Stimulated activated CD8-positive, alpha-beta memory T cell treated with anti-CD3 and anti-CD28 coated beads, Interleukin-2, amount 100 ng/mL, for 1 hour (primary cell): ENCODE data around the gene GNAT1.
A peak's percentile ranks its signal among the peaks of the same experiment; 100 is the strongest.

Source experiments
- DNase-seq, 2 donors: peaks; one replicate each; pipeline ENCODE4 v3.0.0-alpha.2; 2020; ENCODE audit warnings: low read depth in 2 of 2

Gene GNAT1

DNA sequence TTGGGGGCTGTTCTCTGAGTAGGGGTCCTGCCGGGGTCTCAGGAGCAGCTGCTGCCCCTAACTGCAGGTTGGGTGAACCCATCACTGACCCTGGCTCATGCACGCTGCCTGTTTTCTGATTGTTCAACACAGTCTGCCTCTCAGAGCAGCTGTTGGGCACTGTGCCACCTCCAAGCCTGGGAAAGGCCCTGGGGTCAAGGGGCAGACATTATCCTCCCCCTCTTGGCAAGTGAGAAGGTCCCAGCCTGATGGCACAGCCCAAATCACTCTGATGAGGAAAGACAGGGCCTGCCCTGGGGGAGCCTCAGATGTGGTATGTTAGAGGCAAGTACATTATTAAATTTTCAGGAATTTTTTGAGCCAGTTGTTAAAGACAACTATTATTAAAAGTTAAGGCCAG, 14.1 kb upstream of the GNAT1 start:
- no peak for DNase-seq

DNA sequence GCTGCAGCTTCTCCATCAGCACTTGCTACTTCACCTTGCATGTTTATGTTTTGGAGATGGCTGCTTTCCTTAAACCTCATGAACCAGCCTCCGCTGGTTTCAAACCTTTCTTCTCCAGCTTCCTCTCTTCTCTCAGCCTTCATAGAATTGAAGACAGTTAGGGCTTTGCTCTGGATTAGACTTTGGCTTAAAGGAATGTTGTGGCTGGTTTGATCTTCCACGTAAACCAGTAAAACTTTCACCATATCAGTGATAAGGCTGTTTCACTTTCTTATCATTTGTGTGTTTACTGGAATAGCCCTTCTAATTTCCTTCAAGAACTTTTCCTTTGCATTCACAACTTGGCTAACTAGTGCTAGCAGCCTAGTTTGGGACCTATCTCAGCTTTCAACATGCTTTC, 11.7 kb upstream of the GNAT1 start:
- DNase-seq: no peak

DNA sequence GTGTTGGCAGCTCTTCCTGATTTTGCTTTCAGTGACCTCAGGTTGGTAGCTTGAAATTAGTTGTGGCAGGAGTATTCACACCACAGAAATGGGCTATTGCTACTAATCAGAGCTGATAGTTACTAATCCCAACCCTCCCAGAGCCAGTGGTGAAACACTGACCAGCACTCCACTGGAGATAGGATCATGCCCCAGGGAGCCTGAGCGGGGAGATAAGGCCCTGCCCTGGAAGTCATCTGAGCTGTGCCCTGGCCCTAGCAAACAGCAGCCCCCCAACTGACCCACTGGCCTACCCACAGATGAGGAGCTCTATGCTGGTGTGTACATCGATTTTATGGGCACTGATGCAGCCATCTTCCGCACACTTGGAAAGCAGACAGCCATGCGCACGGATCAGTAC, 9.4 kb upstream of the GNAT1 start:
- DNase-seq: no peak

DNA sequence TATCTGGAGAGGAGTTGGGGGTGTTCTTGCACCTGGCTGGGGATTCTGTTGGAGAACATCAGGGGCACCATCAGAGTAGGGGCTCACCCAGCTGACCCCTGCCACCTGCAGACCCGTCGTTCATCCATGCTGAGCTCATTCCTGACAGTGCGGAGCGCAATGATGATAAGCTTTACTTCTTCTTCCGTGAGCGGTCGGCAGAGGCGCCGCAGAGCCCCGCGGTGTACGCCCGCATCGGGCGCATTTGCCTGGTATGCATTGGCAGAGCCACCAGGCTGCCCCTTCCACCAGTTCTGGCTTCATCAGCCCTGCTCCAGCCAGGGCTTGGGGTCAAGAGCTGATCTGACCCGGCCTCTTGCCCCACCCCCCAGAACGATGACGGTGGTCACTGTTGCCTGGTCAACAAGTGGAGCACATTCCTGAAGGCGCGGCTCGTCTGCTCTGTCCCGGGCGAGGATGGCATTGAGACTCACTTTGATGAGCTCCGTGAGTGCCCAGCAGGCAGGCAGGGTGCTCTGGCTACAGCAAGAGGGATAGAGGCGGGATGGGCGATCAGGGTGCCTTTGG, 8.8 kb upstream of the GNAT1 start:
- no peak for DNase-seq

DNA sequence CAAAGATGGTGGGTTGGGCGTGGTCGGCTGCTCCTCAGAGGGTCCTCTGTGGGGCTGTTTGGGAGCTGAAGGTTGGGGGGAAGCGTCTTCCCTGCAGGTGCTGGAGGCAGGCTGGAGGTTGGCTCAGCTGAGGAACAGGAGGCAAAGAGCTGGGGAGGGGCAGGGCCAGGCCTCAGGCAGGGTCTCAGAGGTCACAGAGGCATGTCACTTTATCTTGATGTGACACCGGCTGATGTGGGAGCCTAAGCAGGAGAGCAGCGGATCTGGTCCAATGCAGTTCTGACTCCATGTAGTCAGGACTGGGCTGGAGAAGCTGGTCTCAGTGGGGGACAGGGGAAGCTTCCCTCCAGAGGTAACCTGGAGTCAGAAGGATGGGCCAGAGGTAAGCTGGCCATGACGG, 7.7 kb upstream of the GNAT1 start:
- no peak for DNase-seq

DNA sequence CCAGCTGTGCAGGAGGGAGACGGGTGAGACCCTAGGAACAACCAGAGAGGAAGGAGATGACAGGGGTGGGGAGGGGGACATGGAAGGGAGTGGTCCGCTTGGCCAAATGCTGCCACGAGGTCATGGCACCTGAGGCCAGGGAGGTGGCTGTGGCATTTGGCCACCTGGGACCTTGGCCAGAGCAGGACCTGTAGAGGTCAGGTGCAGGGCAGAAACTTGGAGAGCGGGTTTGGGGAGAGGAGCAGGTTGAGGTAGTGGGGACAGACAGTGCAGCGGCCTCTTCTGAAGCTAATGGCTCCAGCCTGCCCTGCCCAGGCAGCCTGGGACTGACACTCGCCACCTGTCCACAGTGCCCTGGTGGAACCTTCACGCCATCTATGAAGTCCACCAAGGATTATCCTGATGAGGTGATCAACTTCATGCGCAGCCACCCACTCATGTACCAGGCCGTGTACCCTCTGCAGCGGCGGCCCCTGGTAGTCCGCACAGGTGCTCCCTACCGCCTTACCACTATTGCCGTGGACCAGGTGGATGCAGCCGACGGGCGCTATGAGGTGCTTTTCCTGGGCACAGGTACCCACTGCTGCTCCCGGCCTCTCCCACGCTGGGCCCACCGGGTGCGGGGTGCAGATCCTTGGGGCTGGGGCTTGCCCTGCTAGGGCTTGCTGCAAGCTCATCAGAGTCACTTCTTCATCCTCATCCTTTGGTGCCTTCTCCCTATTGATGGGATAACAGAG, 7.0 kb upstream of the GNAT1 start:
- no peak for DNase-seq

DNA sequence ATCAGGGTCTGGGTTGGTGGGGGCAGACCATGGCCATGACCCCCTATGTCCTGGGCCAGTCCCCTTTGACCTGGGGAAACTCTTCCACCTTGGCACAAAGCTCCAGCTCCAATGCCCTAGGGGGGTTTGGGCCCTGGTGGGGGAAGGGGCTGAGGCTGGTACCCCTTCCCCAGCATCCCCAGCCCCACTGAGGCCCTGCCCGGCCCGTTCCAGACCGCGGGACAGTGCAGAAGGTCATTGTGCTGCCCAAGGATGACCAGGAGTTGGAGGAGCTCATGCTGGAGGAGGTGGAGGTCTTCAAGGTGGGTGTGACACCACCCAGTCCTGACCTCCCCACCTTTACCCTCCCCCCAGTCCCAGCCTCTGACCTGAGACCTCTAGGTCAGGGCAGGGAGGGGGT, 6.2 kb upstream of the GNAT1 start:
- DNase-seq: no peak

DNA sequence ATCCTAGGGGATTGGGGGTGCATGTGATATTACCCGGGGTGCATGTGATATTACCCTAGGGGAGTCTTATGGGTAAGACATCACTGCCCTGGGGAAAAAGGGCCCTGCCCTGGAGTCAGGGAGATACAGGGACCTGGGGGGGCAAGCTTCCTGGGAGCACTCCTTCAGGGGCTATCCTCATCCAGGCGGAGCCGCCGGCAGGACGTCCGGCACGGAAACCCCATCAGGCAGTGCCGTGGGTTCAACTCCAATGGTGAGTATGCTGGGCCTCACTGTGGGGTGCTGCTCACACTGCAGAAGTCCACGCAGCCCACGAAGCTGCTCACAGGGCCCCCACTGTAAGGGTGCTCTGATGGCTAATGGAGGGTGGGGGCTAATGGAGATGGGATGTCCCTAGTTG, 5.3 kb upstream of the GNAT1 start:
- DNase-seq: no peak

DNA sequence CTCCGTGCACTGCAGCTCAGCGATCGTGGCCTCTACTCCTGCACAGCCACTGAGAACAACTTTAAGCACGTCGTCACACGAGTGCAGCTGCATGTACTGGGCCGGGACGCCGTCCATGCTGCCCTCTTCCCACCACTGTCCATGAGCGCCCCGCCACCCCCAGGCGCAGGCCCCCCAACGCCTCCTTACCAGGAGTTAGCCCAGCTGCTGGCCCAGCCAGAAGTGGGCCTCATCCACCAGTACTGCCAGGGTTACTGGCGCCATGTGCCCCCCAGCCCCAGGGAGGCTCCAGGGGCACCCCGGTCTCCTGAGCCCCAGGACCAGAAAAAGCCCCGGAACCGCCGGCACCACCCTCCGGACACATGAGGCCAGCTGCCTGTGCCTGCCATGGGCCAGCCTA, 3.7 kb upstream of the GNAT1 start:
- no peak for DNase-seq

DNA sequence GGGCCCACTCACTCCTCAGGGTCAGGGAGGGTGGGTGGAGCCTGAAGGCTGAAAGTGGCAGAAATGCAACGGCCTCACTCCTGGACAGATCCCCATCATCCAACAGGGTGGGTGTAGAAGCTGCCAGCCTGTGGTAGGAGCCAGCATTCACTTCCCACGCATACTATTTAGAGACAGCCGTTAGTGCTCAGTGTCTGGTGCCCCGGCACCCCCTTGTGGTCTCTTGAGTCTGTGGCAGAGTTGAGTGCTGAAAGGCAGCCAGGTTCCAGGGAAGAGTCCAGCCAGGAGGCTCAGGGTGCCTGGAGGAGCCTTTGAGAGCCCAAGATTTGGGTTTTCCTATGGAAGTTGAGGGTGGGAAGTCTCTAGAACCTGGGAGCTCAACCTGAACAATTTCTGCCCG, 2.1 kb upstream of the GNAT1 start:
- no peak for DNase-seq

DNA sequence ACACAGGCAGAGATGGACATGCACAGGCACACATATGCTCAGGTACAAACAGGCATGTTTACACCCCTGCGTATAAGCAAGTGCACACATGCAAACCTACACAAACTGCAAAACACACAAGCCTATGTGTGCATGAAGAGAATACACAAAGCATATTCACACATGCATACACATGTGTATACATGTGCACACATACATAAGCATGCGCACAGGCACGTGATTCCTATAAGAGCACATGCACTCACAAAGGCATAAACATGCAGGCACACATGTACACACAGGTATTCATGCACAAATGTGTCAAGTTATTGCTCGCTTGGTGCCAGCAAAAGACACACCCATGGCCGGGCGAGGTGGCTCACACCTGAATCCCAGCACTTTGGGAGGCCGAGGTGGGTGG, 1.4 kb upstream of the GNAT1 start:
- no peak for DNase-seq

DNA sequence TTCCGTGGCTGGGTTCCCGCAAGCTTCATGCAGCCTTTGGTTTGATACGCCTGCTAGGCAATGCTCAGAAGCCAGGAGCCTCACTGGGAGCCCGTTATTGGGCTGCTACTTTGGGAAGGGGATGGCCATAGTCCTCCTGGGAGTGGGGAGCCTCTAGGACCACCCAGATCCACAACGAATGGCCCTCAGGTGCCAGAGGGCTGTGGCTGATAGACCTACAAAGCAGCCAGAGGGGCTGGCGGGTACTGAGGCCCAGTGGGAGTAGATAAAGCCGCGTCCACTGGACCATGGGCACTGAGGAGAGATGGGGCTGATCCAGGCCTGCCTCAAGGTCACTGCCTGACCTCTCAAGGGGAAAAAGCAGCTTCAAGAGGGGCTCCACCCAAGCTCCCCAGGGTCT, 714 bp downstream of the GNAT1 start:
- DNase-seq: no peak

DNA sequence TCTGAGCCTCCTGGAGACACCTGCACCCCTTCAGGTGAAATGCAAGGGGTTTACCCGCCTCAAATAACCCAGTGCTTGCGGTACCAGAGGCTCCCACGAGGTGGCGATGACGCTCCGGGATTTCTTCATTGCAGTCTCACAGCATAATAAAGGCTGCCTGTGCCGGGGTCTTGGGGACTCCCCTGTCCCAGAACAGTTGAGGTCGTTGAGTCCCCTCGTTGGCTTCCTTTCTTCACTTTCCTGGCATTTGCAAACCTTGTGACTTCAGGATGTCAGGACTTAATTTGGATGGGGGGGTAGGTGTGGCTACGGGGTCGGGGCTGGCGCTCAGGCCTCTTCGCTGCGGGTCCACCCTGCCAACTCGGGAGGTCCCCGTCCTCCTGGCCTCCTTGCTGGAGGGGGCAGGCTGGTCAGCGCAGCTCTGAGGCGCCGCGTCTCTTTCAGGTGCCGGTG, 1.3 kb downstream of the GNAT1 start:
- DNase-seq: peak; percentile 64 to 70

DNA sequence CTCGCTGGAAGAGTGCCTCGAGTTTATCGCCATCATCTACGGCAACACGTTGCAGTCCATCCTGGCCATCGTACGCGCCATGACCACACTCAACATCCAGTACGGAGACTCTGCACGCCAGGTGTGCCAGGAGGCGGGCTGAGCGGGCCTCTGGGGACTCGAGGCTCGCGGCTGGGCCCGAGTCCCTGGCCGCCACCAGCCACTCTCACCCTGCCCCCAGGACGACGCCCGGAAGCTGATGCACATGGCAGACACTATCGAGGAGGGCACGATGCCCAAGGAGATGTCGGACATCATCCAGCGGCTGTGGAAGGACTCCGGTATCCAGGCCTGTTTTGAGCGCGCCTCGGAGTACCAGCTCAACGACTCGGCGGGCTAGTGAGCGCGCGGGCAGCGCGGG, 1.9 kb downstream of the GNAT1 start:
- DNase-seq: no peak

DNA sequence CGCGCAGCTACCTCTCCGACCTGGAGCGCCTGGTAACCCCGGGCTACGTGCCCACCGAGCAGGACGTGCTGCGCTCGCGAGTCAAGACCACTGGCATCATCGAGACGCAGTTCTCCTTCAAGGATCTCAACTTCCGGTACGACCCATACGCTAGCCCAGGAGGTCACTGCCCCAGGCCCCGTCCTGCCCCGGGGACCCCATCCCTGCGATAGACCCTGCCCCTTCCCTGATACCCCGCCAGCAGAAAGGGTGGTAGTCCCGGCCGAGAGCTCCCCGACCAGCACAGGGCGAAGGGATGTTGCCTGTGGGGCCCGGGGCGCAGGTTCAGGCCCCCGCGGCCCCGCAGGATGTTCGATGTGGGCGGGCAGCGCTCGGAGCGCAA, 2.3 kb downstream of the GNAT1 start:
- no peak for DNase-seq

DNA sequence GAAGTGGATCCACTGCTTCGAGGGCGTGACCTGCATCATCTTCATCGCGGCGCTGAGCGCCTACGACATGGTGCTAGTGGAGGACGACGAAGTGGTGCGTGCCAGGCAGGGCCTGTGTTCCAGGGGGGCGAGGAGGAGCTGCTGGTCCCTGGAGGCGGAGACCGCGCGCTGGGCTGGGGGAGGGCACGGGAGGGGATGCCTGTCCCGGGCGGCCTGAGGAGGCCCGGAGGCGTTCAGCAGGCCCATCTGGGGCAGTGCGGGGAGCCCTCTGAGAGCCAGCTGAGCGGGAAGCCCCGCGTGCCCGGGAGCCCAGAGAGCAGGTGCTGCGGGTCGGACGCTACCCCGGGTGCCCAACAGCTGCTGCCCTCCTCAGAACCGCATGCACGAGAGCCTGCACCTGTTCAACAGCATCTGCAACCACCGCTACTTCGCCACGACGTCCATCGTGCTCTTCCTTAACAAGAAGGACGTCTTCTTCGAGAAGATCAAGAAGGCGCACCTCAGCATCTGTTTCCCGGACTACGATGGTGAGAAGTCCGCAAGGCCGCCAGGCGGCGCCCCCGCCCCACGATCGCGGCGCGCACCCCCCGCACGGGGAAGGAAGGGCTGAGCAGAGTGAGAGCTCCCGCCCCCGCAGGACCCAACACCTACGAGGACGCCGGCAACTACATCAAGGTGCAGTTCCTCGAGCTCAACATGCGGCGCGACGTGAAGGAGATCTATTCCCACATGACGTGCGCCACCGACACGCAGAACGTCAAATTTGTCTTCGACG, 2.9 kb downstream of the GNAT1 start:
- DNase-seq: peak; percentile 77 to 79

DNA sequence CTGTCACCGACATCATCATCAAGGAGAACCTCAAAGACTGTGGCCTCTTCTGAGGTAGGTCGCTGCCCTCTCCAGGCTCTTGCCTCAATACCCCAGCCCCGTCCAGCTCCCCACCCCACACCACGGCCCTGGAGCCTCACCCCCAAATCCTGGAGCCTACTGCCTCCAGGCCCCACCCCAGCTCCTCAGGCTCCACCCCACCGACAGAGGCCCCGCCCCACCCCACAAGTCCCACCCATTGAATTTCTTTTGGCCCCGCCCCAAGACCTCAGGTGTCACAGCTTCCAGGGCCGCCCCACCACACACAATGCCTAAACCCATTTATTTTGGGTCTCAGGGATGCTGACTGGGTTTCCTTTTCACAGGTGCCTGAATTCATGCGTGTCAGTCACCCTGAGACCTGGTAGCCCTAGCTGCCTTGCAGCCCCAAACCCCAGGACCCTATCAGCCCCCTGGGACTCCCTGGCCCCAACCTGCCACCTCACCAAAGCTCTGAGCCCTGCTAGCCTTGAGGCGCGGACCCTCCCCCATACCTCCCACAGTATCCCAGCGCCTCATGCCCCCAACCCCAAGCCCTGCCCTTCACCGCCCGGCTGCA, 3.6 kb downstream of the GNAT1 start:
- no peak for DNase-seq

DNA sequence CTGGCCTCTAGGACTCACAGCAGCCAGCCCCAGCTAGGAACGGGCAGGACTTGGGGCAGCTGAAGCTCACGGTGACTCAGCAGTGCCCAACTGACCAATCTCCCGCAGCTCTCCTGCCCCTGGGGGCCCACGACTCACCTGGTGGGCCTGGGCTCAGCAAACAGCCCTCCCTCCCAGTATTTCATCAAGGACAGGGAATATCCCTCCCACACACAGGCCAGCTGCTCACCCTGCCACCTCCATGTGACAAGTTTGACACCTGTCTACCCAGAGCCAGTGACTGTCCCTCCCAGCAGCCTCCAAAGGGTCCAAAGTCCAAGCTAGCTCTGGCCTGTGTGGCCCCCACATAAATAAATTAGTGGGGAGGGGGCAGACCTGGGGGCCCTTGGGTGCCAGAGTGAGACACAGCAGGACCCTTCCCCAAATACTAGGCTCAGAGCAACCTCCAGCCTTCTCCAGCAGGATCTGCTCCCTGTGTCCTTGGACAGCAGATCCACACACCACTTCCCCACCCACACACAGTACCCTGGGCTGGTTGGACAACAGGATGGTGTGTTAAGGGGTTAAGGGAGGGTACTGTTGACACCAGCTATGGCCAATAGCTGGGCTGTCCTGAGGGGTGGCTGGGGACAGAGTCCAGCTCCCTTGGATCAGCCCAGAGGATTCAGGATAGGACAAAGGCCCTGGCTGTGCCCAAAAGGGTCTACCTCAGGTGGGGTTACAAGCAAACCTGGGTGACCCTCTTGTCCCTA, 4.3 kb downstream of the GNAT1 start:
- DNase-seq: no peak

DNA sequence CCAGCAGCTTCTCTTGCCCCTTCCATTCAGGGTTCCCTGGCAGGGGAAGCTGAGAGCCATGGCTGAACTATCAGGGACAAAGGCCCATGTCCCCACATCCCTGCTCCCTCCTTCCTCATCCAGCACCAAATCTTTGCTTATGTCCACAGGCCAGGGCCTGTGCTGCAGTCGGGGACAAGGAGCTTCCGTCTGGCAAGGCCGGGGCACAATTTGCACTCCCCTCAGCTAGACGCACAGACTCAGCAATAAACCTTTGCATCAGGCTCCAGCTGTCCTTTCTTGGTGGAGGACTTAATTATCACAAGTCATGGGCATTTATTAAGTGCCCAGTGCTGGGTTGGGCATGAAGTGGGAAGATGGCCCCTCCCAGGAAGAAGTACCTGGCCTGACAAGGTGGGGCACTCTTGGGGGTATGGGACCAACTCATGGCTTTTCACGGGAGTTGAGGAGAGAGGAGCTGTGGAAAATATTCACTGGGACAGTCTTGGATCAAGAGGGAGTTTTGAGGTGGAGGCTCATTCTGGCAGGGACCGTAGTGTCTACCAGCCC, 4.9 kb downstream of the GNAT1 start:
- no peak for DNase-seq

DNA sequence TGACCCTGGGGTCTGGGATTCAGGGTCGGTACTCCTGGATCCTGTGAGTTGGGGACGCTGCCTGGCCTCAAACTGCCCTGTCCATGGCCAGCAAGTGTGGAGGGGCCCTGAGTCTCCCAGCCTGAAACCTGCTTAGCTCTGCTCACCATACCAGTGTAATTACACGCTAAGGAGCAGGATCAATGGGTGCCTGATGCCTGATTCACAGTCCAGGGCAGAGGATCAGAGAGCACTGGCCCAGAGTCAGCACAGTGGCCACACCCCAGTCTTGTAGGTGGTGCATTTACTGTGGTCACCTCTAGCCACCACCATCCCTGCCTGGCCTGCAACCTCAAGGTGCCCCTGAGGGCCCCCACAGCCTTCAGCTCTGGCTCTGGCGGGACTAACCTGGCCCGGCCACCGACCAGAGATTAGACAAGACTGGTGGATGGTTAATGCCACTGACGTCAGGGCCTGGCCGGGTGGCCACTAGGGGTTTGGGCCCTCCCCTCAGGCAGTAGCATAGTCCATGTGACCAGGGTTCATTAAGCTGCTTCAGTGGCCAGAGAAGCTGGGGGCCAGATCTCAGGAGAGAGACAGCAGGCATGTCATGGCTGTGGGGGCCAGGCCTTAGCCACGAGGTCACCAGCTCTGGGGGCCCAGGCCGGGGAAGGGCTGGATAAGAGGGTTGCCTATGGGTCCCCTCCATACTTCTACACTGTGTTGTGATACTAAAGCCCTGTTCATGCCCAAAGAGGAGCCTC, 10.3 kb downstream of the GNAT1 start:
- DNase-seq: no peak
